Stimulated activated naive B cell treated with anti-CD40 and anti-IgM and Interleukin-4, amounts not matched to agents 10 μg/mL and 1 μg/mL and 100 μg/mL, for 72 hours (primary cell): ENCODE results near the gene HSP90AB1.

Experiments used
- ATAC-seq, 2 donors: fragments of 150-1000 bp; cut with Tn5 transposase; replicated peaks; 2 replicates each; pipeline ENCODE4 v1.10.0; 2021; ENCODE audit warnings: moderate library complexity in 1 of 2
- DNase-seq: peaks from one replicate; pipeline ENCODE4 v3.0.0; 2021
- H3K27ac Mint-ChIP-seq: one replicate; pipeline ENCODE4 v1.8.0; 2022; ENCODE audit warnings: mild to moderate bottlenecking, mixed read lengths
- H3K27me3 Mint-ChIP-seq, 2 donors: one replicate each; pipeline ENCODE4 v1.8.0; 2022; ENCODE audit warnings: mixed read lengths in 2 of 2
- H3K36me3 Mint-ChIP-seq, 2 donors: one replicate each; pipeline ENCODE4 v1.8.0; 2022; ENCODE audit warnings: mixed read lengths in 2 of 2, mild to moderate bottlenecking in 1 of 2
- H3K4me1 Mint-ChIP-seq, 2 donors: one replicate each; pipeline ENCODE4 v1.8.0; 2022; ENCODE audit warnings: mixed read lengths in 2 of 2, mild to moderate bottlenecking in 1 of 2
- H3K4me3 Mint-ChIP-seq, 2 donors: one replicate each; pipeline ENCODE4 v1.8.0; 2022; ENCODE audit warnings: mild to moderate bottlenecking in 2 of 2, mixed read lengths in 2 of 2, moderate library complexity in 1 of 2
- H3K9me3 Mint-ChIP-seq, 2 donors: one replicate each; pipeline ENCODE4 v1.8.0; 2022; ENCODE audit warnings: mixed read lengths in 2 of 2, mild to moderate bottlenecking in 1 of 2

Gene HSP90AB1

DNA sequence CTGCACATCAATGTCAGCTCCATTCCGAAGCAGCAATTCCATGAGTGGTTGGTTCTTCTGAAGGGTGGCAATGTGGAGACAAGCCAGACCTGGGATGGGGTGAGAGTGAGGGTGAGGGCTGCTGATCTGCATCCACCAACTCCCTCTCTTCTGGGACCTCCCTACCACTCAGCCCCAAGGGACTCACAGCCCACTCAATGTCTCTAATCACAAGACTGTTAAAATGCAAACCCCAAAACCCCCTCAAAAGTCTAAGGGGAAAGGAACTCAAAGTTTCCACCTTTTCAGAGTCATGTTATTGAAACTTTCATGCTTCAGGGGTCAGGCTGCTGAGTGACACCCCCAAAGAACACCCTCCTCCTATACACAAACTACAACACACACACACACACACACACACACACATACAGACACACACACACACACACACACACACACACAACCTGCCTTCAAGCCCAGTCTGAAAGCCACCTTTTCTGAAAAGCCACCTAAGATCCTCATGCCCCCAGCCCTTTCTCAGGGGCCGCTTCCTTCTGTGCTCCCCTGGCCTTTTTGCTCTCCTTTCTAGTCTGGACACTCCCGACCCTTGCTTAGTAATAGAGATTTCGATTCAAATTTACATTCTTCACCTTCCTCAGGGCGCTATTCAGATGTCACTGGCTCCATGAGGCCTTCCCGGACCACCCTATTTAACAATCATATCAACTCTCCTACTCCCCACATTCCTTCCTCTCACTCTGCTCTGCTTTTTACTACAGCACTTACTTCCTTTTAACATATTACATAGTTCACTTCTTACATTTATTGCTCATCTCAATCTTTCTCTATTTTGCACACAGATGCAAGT lies 13.8 kb downstream of the HSP90AB1 start:
- peak overlapping the region; percentile 100 for H3K27ac Mint-ChIP-seq
- no peaks in the 10 kb centered on the region for H3K9me3 Mint-ChIP-seq
- peak; percentile 24 to 32 for ATAC-seq
- peaks cover 50 to 74% of the 10 kb centered on the region in 2 donors for H3K4me1 Mint-ChIP-seq
- H3K36me3 Mint-ChIP-seq = peaks cover 77 to 86% of the 10 kb centered on the region in 2 donors
- peak overlapping the region; percentile 100 for H3K4me3 Mint-ChIP-seq
- peak; percentile 84 for DNase-seq
- no peaks in the 10 kb centered on the region for H3K27me3 Mint-ChIP-seq

DNA sequence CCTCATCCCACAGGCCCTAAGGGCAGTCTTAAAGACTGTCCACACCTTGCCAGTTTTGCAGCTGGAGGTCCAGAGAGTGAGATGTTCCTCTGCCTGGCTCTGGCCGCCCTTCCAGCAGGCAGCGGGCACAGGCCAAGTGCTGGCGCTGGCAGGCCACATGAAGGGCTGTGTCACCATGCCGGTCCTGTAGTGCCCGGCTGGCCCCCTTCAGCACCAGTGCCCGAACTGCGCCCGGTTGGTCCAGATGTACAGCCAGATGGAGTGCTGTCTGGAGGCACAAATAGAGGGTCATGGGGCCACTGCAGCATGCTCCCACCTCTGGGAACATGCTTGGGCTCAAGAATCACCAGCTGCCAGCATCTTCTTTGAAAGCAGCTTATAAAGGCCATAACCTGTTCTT lies 14.7 kb downstream of the HSP90AB1 start:
- Mint-ChIP-seq H3K36me3 (peaks cover 71 to 77% of the 10 kb centered on the region in 2 donors), H3K4me3 (peak overlapping the region; percentile 100), H3K27me3 (no peaks in the 10 kb centered on the region), H3K9me3 (no peaks in the 10 kb centered on the region), H3K27ac (peak overlapping the region; percentile 100), H3K4me1 (peaks cover 47 to 73% of the 10 kb centered on the region in 2 donors)
- no peak for ATAC-seq
- DNase-seq = no peak

DNA sequence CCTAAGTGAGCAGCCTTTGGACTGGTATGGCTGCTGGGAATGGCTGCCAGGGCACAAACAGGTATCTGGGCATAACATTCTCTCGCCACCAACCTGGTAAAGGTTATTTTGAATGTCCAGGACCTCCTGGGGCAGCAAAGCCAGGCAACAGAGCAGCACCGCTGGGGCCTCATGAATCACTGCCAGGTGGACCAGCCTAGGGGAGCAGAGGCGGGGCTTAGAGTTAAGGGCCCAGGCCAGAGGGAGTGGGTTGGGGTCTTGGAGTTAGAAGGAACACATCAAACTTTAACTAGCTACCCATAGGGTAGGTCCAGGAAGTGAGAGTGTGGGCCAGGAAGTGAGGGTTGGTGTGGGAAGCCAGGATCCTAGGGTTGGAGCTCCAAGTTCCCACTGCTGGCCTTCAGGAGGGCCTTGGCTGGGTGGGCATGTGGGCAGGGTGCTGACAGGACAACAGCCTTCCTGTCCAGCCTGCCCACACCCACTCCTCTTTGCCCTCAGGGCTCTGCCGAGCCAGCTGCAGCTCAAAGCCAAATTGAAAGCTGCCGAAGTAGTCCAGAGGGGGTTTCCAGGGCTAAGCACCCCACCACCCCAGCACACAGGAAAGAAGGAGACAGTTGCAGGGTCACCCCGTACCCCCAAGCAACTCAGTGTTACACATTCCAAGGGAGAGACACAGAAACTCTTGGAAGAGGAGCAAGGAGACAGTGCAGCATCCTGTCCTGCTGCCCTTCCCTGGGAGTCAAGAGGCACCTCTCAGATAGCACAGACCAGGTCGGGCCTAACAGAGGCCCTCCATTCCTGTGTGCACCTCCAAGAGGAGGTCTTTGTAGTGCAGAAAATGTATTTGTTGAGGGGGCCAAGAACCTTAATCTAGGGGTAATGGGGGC lies 15.8 kb downstream of the HSP90AB1 start:
- Mint-ChIP-seq H3K4me1 (peaks cover 48 to 76% of the 10 kb centered on the region in 2 donors), H3K27ac (peak overlapping the region; percentile 100), H3K9me3 (no peaks in the 10 kb centered on the region), H3K27me3 (no peaks in the 10 kb centered on the region), H3K36me3 (peaks cover 65 to 70% of the 10 kb centered on the region in 2 donors), H3K4me3 (peak overlapping the region; percentile 100)
- no peak for DNase-seq
- ATAC-seq = no peak

DNA sequence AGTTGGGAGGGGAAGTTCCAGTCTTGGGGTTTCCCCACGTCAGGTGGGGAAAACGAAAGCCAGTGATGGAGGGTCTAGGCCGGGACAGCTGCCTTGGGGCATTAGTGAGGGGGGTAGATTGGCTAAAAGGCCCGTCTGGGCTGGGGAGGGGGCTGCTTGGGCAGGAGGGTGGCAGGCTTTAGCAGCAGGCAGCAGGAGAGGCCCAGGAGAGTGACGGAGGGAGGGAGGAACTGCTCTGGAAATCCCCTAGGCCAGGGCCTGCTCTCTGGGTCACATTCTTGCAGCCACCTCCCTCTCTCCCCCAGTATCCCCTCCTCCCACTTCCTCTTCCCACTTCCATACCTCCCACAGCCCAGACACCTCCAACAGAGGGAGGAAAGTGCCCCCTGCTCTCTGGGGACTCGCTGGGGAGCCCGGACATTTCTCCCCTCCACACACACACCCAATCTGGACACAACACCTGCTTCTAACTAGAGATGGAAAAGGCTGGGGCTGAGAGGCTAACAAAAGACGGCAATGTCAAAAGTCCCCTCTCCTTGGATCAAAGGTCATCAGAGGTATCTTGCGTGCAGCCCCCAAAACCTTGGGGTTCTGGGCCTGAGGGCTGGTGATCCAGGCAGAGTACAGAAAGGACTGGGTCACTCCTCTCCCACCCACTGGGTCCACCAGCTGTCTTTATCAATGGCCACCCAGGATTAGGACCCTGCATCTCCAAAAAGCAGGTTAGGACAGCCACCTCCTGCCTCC lies 16.6 kb downstream of the HSP90AB1 start:
- peak; percentile 8 to 12 for ATAC-seq
- Mint-ChIP-seq H3K9me3 (no peaks in the 10 kb centered on the region), H3K27ac (peak overlapping the region; percentile 100), H3K27me3 (no peaks in the 10 kb centered on the region), H3K4me3 (peak overlapping the region; percentile 100), H3K36me3 (peaks cover 57 to 62% of the 10 kb centered on the region in 2 donors), H3K4me1 (peaks cover 41 to 76% of the 10 kb centered on the region in 2 donors)
- peak; percentile 73 for DNase-seq

DNA sequence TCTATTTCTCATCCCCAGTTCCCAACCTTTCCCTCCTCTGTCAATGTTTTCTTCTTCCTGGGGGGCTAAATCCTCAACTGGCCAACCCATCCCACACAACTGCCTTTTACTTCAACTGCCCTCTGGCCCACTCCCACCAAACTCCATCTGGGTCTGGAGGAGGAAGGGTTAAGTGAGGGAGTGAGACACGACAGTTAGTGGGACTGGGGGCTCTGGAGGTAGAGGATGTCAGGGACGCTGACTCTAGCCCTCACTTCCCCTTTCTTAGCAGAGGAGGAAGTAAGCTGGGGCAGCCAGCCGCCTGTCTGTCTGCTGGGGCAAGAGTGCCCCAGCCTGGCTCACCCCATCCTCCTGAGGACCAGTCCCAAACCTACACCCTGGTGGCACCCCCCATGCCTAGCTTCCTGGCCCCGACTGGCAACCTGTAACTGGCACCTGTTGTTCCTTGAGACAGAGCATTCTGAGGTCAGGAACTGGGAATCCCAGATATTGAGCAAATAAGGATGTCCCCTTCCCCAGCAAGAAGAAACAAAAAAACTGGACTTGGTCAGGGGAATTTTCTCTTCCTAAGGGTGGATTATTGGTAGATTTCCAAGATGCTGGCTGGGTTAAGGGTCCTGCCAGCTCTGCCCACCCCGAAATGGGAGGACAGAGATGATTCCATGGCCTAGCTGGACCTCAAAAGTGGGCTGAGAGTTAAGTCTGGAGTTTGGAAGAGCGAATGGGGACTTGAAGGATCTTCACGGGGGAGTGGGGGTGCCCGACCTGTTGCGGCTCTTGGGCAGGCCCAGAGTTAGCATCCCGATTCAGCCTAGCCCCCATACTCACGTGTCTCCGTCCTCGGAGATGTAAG lies 17.5 kb downstream of the HSP90AB1 start:
- H3K4me3 Mint-ChIP-seq = peak overlapping the region; percentile 100
- peaks cover 42 to 76% of the 10 kb centered on the region in 2 donors for H3K4me1 Mint-ChIP-seq
- DNase-seq (peak; percentile 75), ATAC-seq (peak; percentile 44 to 49)
- peaks cover 2 to 6% of the 10 kb centered on the region in 2 donors for H3K27me3 Mint-ChIP-seq
- no peaks in the 10 kb centered on the region for H3K9me3 Mint-ChIP-seq
- peak overlapping the region; percentile 100 for H3K27ac Mint-ChIP-seq
- peaks cover 50 to 54% of the 10 kb centered on the region in 2 donors for H3K36me3 Mint-ChIP-seq

DNA sequence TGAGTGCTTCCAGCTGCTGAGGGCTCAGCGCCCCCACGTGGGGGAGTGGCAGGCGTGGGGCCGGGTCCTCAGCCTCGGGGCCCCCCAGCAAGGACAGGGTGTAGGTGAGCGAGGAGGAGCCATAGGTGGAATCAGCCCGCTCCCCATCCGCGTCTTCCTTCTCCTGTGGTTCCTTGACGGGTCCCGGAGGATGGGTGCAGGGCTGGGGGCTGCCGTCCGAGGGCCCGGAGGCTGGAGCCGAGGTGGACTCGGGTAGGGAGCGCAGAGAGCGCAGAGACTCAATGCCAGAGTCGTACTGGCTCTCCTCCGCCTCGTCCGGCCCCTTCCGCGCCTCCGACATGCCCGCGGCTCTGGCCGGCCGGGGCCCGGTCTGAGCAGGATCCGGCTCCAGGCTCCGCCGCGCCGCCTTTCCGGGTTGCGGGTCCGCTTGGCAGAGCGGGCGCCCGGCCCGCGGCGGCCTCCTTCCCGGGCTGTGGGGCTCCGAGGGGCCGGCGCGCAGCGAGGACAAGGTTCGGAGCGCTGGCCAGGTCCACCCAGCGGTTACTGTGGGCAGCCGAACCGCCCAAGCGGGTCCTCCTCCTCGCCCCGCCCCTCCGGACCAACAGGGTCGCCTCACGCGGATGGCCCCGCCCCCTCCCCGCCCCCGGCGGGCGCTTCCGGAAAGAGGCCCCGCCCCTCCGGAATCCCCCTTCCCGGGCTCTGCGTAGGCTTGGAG lies 18.3 kb downstream of the HSP90AB1 start, which contains the start of gene NFKBIE:
Gene NFKBIE, minus strand, starts transcription at position 545 of the 715 bp plus-strand sequence. Its CDS starts 205 bp downstream, at position 340.
- Mint-ChIP-seq H3K36me3 (peaks cover 45 to 48% of the 10 kb centered on the region in 2 donors), H3K4me3 (peak within 1 kb of the TSS; percentile 100), H3K4me1 (peaks cover 45 to 79% of the 10 kb centered on the region in 2 donors), H3K9me3 (no peaks in the 10 kb centered on the region), H3K27me3 (peaks cover 10 to 13% of the 10 kb centered on the region in 2 donors), H3K27ac (peak within 1 kb of the TSS; percentile 100)
- peak; percentile 12 to 41 for ATAC-seq
- DNase-seq = peak; percentile 93

DNA sequence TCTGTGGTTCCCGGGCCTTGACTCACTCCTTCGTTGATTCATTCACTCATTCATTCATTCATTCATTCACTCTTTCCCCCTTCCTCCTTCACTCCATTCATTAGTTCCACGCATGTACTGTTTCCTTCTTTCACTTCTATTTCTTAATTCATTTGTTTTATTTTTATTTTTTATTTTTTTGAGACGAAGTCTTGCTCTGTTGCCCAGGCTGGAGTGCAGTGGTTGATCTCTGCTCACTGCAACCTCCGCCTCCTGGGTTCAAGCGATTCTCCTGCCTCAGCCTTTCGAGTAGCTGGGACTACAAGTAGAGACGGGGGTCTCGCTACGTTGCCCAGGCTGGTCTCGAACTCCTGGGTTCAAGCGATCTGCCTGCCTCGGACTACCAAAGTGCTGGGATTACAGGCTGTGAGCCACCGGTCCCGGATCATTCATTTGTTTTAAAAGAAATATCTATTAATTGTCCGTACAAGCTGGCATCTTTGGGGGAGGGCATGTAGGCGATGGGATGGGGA lies 18.9 kb downstream of the HSP90AB1 start:
- Mint-ChIP-seq H3K9me3 (no peaks in the 10 kb centered on the region), H3K27me3 (peaks cover 11 to 15% of the 10 kb centered on the region in 2 donors), H3K4me3 (peak overlapping the region; percentile 100), H3K4me1 (peaks cover 39 to 73% of the 10 kb centered on the region in 2 donors), H3K27ac (peak overlapping the region; percentile 100), H3K36me3 (peaks cover 40 to 42% of the 10 kb centered on the region in 2 donors)
- DNase-seq (no peak), ATAC-seq (peak in 1 of 2 donors; percentile 30)

DNA sequence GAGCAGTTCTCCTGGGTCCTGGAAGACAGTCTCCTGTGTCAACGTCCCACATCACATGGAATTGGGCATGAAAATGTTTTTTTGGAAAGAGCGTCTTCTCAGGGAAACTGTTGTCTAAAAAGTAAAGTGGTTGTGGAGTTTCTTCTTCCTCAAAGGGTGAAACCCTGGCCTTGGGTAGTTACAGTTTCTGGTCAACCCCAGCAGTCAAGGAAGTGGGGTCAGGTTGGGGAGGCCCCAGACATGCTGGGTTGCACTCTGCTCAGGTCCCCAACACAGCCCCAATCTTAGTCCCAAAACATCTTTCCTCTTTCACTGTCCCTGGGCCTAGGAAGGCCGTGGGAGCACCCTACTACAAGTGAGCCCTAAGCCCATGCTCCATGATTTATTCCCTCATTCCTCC lies 19.4 kb downstream of the HSP90AB1 start:
- peaks cover 37 to 72% of the 10 kb centered on the region in 2 donors for H3K4me1 Mint-ChIP-seq
- H3K4me3 Mint-ChIP-seq = peak overlapping the region; percentile 100
- H3K36me3 Mint-ChIP-seq = peaks cover 34 to 37% of the 10 kb centered on the region in 2 donors
- H3K27ac Mint-ChIP-seq = peak overlapping the region; percentile 100
- peaks cover 15 to 19% of the 10 kb centered on the region in 2 donors for H3K27me3 Mint-ChIP-seq
- ATAC-seq (peak; percentile 42 to 50), DNase-seq (peak; percentile 54)
- H3K9me3 Mint-ChIP-seq = no peaks in the 10 kb centered on the region

DNA sequence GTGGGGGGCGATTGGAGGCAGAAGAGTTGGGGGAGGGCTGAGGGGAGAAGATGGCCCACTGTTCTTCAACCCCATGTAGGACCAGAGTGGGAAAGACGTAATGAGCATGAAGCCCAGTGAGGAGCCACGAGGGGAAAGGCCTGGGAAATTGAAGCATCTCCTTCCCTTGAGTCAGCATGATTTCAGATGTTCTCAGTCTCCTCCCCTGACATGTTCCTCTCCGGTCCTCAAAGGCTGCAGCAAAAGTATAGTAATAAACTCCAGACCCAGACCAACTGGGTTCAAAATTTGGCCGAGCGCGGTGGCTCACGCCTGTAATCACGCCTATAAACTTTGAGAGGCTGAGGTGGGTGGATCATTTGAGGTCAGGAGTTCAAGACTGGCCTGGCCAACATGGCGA lies 20.4 kb downstream of the HSP90AB1 start:
- peaks cover 22 to 28% of the 10 kb centered on the region in 2 donors for H3K27me3 Mint-ChIP-seq
- H3K4me1 Mint-ChIP-seq = peaks cover 33 to 68% of the 10 kb centered on the region in 2 donors
- H3K27ac Mint-ChIP-seq = no peak overlapping the region
- DNase-seq (no peak), ATAC-seq (no peak)
- peaks cover 28 to 30% of the 10 kb centered on the region in 2 donors for H3K36me3 Mint-ChIP-seq
- no peaks in the 10 kb centered on the region for H3K9me3 Mint-ChIP-seq
- H3K4me3 Mint-ChIP-seq = peak overlapping the region in 1 of 2 donors; percentile 100

DNA sequence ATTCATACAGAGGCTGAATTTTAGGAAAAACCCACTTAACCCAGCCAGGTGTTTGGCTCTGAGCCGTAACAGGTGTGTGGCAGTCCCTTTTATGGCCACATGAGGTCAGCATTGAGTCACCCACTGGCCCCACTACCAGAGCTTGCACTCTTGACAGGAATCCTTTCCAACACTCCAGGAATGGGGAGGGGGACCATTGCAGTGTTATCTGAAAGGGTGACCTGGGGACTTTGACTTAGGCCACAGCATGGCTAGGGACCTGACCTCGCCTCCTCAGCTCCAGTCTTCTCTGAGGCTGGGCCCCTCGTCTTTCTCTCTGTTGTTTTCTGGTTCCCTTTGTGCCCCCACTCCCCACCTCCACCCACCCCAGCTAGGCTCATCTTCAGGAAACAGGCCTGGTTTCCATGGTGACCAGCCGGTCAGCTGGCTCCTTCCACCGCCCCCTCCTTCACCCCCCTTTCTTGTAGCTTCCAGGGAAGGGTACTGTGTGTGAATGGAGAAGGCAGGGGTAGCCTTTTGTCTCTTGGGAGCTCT lies 21.3 kb downstream of the HSP90AB1 start:
- H3K27me3 Mint-ChIP-seq = peaks cover 31 to 37% of the 10 kb centered on the region in 2 donors
- peak overlapping the region; percentile 37 for H3K27ac Mint-ChIP-seq
- H3K9me3 Mint-ChIP-seq = no peaks in the 10 kb centered on the region
- DNase-seq = no peak
- H3K4me1 Mint-ChIP-seq = peaks cover 32 to 59% of the 10 kb centered on the region in 2 donors
- no peak for ATAC-seq
- H3K36me3 Mint-ChIP-seq = peaks cover 19 to 21% of the 10 kb centered on the region in 2 donors
- H3K4me3 Mint-ChIP-seq = no peak overlapping the region

DNA sequence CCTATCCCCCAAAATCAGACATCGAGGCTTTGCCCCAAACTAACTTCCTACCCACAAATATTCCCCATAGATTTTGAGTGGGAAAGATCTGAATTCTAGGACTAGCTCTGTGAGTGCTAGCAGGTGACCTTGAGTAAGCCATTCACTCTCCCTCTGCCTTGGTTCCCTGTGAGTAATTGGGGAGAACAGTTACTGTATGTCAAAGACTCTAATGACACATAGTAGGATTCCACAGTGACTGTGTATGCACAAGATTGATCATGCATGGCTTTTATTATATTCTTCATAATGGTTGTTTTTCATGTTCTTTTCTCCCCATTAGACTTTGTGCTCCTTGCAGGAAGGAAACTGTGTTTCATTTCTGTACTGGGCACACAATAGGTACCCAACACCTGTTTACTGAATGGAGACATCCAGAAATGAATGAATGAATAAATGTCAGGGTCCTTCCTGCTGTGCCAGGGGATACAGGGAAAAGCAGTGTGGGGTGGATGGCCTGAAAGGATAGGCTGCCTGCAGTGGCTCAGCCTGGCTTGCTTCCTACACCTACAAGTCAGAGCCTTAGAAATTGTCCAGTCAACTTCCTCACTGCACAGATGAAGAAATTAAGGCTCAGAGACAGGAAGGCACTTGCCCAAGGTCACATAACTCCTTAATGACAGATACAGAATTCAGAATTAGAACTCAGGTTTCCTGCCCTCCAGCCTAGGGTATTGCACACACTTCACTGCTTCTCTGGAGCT lies 22.4 kb downstream of the HSP90AB1 start:
- Mint-ChIP-seq H3K4me3 (peak overlapping the region; percentile 19 to 78), H3K27ac (peak overlapping the region; percentile 70), H3K9me3 (no peaks in the 10 kb centered on the region), H3K36me3 (peaks cover 7 to 9% of the 10 kb centered on the region in 2 donors), H3K4me1 (peaks cover 29 to 55% of the 10 kb centered on the region in 2 donors), H3K27me3 (peaks cover 38 to 45% of the 10 kb centered on the region in 2 donors)
- DNase-seq (no peak), ATAC-seq (peak in 1 of 2 donors; percentile 14)
